Panc1 (cell line): Measurements from ENCODE around the gene POLRMT. TPM values are rescaled to one million over a fixed set of nuclear protein-coding genes. Genes with fewer than 3 reads are reported as not detected.
"Not testable (repeated sequence)": the region's sequence is repeated elsewhere in the genome, so short reads cannot be mapped to it uniquely, and the experiment has no call there.

ENCODE experiments used
- ATAC-seq: fragments of 200-7000 bp; cut with Tn5 transposase; 2 replicates; pipeline ENCODE4 v1.9.1; 2020; ENCODE audit warnings: mild to moderate bottlenecking, moderate library complexity
- BruUV-seq: library from RNA; stranded (reverse); fragments of 400-500 nt; replicated peaks from 2 replicates; lab custom pipeline; 2021; lab: Mats Ljungman, UMichigan
- CTCF ChIA-PET: fragments of 300-600 bp; sonication (Branson Sonifier 250); formaldehyde crosslinking; loops from one replicate; lab custom pipeline; 2022; ENCODE audit warnings: antibody characterized with exemption; lab: Charles Lee
- POLR2A ChIA-PET: fragments of 300-600 bp; sonication (Branson Sonifier 250); formaldehyde crosslinking; loops from one replicate; lab custom pipeline; 2022; ENCODE audit warnings: antibody characterized with exemption; lab: Charles Lee
- DNase-seq: peaks from one replicate; pipeline ENCODE4 v3.0.0-alpha.2; 2010; ENCODE audit warnings: low read depth, low spot score
- H3K27ac ChIP-seq: 2 replicates; pipeline ENCODE4 v1.5.1; 2011; ENCODE audit warnings: mild to moderate bottlenecking, low read length, inconsistent platforms
- H3K27me3 ChIP-seq: fragments of 200-500 bp; sonication (Bioruptor generic); 2 replicates; pipeline ENCODE4 v1.6.0; 2014; ENCODE audit warnings: low read length, inconsistent platforms; ENCODE audit not compliant: control insufficient read depth, insufficient read depth
- H3K36me3 ChIP-seq: fragments of 200-500 bp; sonication (Bioruptor generic); 2 replicates; pipeline ENCODE4 v1.5.1; 2014; ENCODE audit warnings: inconsistent platforms, mild to moderate bottlenecking, low read length, moderate library complexity; ENCODE audit not compliant: control insufficient read depth, insufficient read depth
- H3K4me1 ChIP-seq: 2 replicates; pipeline ENCODE4 v1.5.1; 2011; ENCODE audit warnings: inconsistent platforms, mild to moderate bottlenecking, low read length, moderate library complexity; ENCODE audit not compliant: control insufficient read depth, insufficient read depth
- H3K4me3 ChIP-seq, 2 experiments: 2 replicates each; pipeline ENCODE4 v1.5.1; 2011 to 2012; ENCODE audit warnings: low read depth in 2 of 2, low read length in 2 of 2, mild to moderate bottlenecking in 2 of 2, inconsistent platforms in 1 of 2, moderate library complexity in 1 of 2
- H3K9me3 ChIP-seq: fragments of 200-500 bp; sonication (Bioruptor generic); 2 replicates; pipeline ENCODE4 v1.5.1; 2014; ENCODE audit warnings: low read depth, mild to moderate bottlenecking, inconsistent platforms, low read length, moderate library complexity; ENCODE audit not compliant: control insufficient read depth, insufficient read depth
- CTCF ChIP-seq: fragments of 450-650 bp; IDR thresholded peaks from 2 replicates; pipeline ENCODE4 v1.5.1; 2017; ENCODE audit warnings: mild to moderate bottlenecking
- POLR2AphosphoS5 ChIP-seq: IDR thresholded peaks from 2 replicates; pipeline ENCODE4 v1.6.1; 2012; ENCODE audit warnings: mild to moderate bottlenecking, low read depth, low read length, moderate library complexity
- REST ChIP-seq, 2 experiments: IDR thresholded peaks; 2 replicates each; pipeline ENCODE4 v1.6.1; 2011 to 2012; ENCODE audit warnings: low read depth in 2 of 2, control low read depth in 1 of 2, low read length in 1 of 2, mild to moderate bottlenecking in 1 of 2, moderate library complexity in 1 of 2; ENCODE audit not compliant: insufficient read depth in 1 of 2
- SIN3A ChIP-seq: IDR thresholded peaks from 2 replicates; pipeline ENCODE4 v1.6.1; 2012; ENCODE audit warnings: low read depth, mild to moderate bottlenecking, low read length, moderate library complexity, borderline replicate concordance; ENCODE audit not compliant: insufficient read depth
- TCF7L2 ChIP-seq: IDR thresholded peaks from 2 replicates; pipeline ENCODE4 v1.6.1; 2011; ENCODE audit warnings: mild to moderate bottlenecking, low read depth, low read length, inconsistent platforms
- in situ Hi-C: cut with HindIII; loops from 2 replicates; pipeline ENCODE4 v1.10.0; 2016; ENCODE audit warnings: low sequenced_read_pairs, low pct_unique_long_range_greater_than_20kb
- intact Hi-C: fragments of 100-400 bp; cut with micrococcal nuclease; formaldehyde crosslinking; loops from one replicate; pipeline ENCODE4 v1.10.0; 2022; ENCODE audit not compliant: unreplicated experiment
- total RNA-seq: library from RNA; stranded (reverse); gene quantifications from one replicate; pipeline ENCODE4 v1.2.1, GENCODE V29; 2021; ENCODE audit not compliant: unreplicated experiment

The POLRMT gene
- total RNA-seq, 1 experiment from 2014 or later: 56.0 TPM

- intact Hi-C loops (no loop called here), in situ Hi-C loops (no loop called here)
- DNase-seq (no peak), ATAC-seq (no peak)
- BruUV-seq: TSS peak; percentile 56
- POLR2A ChIA-PET: no interaction called here
- Histone ChIP-seq H3K4me1 (no peaks in the 10 kb centered on the region; the same call in 1 of the 2 replicates), H3K27me3 (no peaks in the 10 kb centered on the region), H3K27ac (no peak overlapping the region), H3K36me3 (peaks cover 6% of the 10 kb centered on the region; the same call in 1 of the 2 replicates), H3K4me3 (no peak overlapping the region), H3K9me3 (no peaks in the 10 kb centered on the region)
- TF ChIP-seq CTCF: peak; percentile 68; the same call in 1 of the 2 replicates
- no peak for TF ChIP-seq REST (IDR thresholded peaks at IDR 0.05; ENCODE audit: insufficient read depth in 1 of 2, low read depth in 2 of 2, low read length in 1 of 2)
- no peak for TF ChIP-seq POLR2AphosphoS5
- TF ChIP-seq SIN3A: no peak
- no peak for TF ChIP-seq TCF7L2
- CTCF ChIA-PET: no interaction called here
These were observed 5.2 kb downstream of the POLRMT start for GRCh38 chr19:628168-628567.

- BruUV-seq, in situ Hi-C loops, H3K27ac ChIP-seq, H3K4me3 ChIP-seq, H3K27me3 ChIP-seq, intact Hi-C loops, POLR2A ChIA-PET, DNase-seq, CTCF ChIA-PET, ATAC-seq, H3K4me1 ChIP-seq, H3K9me3 ChIP-seq, H3K36me3 ChIP-seq: not testable (repeated sequence)
These were observed 6.8 kb downstream of the POLRMT start for GRCh38 chr19:626566-626965.

GRCh38 chr19:625257-625656 lies 8.1 kb downstream of the POLRMT start:
- CTCF ChIA-PET: no interaction called here
- H3K9me3 ChIP-seq: no peaks in the 10 kb centered on the region
- BruUV-seq: no TSS peak
- 0 out of 2 replicates have a peak, but pooled peaks cover 3% of the 10 kb centered on the region for H3K36me3 ChIP-seq
- no peak for DNase-seq
- POLR2A ChIA-PET: no interaction called here
- no peaks in the 10 kb centered on the region; the same call in 1 of the 2 replicates for H3K4me1 ChIP-seq
- in situ Hi-C loops: no loop called here
- no peak for ATAC-seq
- H3K4me3 ChIP-seq: no peak overlapping the region
- TF ChIP-seq SIN3A (no peak), POLR2AphosphoS5 (no peak), REST (IDR thresholded peaks at IDR 0.05; ENCODE audit: insufficient read depth in 1 of 2, low read depth in 2 of 2, low read length in 1 of 2) (no peak), CTCF (no peak), TCF7L2 (no peak)
- intact Hi-C loops: no loop called here
- no peak overlapping the region for H3K27ac ChIP-seq
- H3K27me3 ChIP-seq: no peaks in the 10 kb centered on the region
